HUES6 (cell line): ENCODE data around the gene MSI2.
A peak's percentile ranks its signal among the peaks of the same experiment; 100 is the strongest.
"Not testable (repeated sequence)": the region's sequence is repeated elsewhere in the genome, so short reads cannot be mapped to it uniquely, and the experiment has no call there.

Experiments used
- H3K27ac ChIP-seq: 2 replicates; pipeline ENCODE4 v1.7.0; 2013; ENCODE audit warnings: low read depth, mild to moderate bottlenecking, low read length, inconsistent platforms
- H3K27me3 ChIP-seq: 2 replicates; pipeline ENCODE4 v1.6.1; 2013; ENCODE audit warnings: low read length; ENCODE audit not compliant: control insufficient read depth, insufficient read depth
- H3K36me3 ChIP-seq: 2 replicates; pipeline ENCODE4 v1.6.1; 2013; ENCODE audit warnings: low read length; ENCODE audit not compliant: control insufficient read depth, insufficient read depth
- H3K4me1 ChIP-seq: 2 replicates; pipeline ENCODE4 v1.6.1; 2013; ENCODE audit warnings: low read length; ENCODE audit not compliant: control insufficient read depth, insufficient read depth
- H3K4me3 ChIP-seq: 2 replicates; pipeline ENCODE4 v1.5.1; 2013; ENCODE audit warnings: low read depth, low read length
- H3K9ac ChIP-seq: one replicate; pipeline ENCODE4 v1.6.1; 2013; ENCODE audit warnings: mild to moderate bottlenecking, low read length
- H3K9me3 ChIP-seq: 2 replicates; pipeline ENCODE4 v1.6.1; 2013; ENCODE audit warnings: low read depth, low read length; ENCODE audit not compliant: control insufficient read depth, insufficient read depth

Gene MSI2

DNA sequence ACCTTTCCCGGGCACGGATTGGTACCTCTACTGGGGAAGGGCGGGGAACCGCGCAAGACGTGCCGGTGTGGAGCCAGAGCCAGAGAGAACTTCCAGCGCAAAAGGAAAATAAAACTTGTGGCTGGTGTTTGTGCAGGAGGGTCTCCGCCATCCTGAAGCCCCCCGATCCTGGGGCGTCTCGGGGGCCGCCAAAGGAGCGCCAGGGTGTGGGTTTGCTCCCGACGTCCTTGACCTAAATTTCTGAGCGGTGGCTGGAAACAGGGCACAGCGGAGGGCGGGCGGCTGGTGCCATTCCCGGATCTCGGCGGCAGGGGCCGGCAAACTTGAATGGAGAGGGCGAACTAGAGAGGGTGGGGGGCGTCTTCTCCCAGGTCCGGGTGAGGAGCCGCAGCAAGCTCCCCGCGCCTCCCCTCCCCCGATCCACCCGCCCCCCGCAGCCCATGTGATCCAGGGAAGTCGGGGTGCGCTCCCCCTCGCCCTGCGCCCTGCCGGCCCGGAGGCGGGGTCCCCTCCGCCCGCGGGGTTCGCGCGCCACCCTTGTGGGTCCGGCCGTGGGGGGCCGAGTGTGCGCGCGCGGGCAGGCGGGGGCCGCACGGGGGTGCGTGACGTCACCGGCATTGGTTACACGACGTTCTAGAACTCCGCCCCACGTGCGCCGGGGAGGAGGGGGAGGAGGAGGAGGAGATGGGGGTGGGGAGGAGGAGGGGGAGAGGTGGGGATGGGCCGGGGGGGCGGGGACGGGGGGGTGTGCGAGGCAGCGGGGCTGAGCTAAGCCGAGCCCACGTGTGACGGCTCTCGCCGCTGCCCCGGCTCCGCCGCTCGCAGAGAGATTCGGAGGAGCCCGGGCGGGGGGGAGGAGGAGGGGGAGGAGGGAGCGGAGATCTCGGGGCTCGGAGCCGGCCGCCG lies at the start of gene MSI2:
Gene MSI2 (plus strand): TSS at position 748 of the 906 bp plus-strand sequence. CDS start 220 bp downstream, outside the sequence.
- Histone ChIP-seq H3K36me3 (peaks cover 1% of the 10 kb centered on the region; the same call in 1 of the 2 replicates), H3K9me3 (peaks cover 6% of the 10 kb centered on the region; the same call in 1 of the 2 replicates), H3K4me1 (peaks cover 38% of the 10 kb centered on the region), H3K27me3 (peaks cover 12% of the 10 kb centered on the region), H3K9ac (peak within 1 kb of the TSS; percentile 70), H3K27ac (peak within 1 kb of the TSS; percentile 47; the same call in 1 of the 2 replicates), H3K4me3 (peak within 1 kb of the TSS; percentile 85)

DNA sequence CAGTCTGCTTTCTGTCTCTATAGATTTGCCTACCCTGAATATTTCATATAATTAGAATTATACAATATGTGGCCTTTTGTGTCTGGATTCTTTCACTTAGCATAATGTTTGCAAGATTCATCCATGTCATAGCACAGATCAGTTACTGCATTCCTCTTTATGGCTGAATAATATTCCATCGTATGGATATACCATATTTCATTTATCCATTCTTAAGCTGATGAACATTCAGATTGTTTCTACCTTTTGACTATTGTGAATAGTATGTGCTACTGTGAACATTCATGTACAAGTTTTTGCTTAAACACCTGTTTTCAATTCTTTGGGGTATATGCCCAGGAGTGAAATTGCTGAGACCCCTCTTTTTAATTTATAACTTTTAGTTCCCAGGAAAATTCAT lies 49.4 kb upstream of the MSI2 start:
- no peak overlapping the region for H3K9ac ChIP-seq
- H3K4me1 ChIP-seq = peaks cover 5% of the 10 kb centered on the region; the same call in 1 of the 2 replicates
- H3K9me3 ChIP-seq = peaks cover 2% of the 10 kb centered on the region; the same call in 1 of the 2 replicates
- no peaks in the 10 kb centered on the region for H3K36me3 ChIP-seq
- H3K27ac ChIP-seq = no peak overlapping the region
- no peak overlapping the region for H3K4me3 ChIP-seq
- H3K27me3 ChIP-seq = no peaks in the 10 kb centered on the region

DNA sequence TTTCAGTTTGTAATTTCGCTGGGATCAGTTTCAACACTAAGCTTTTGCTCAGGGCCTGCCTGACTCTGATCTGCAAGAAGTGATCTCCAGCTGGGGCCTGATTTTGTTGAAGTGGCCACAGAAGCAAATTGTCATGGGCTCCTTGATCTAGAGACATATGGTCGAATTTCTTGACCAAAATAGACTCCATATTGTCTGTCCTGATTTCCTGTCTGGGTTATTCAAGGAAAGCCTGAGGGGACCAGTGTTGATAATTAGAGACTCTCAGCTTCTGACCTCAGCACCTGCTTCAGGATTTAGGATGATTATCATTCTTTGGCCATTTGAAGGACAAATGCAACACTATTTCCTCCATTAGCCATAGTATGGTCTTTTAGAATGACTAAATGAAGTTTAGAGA lies 48.9 kb upstream of the MSI2 start:
- H3K9me3 ChIP-seq = peaks cover 2% of the 10 kb centered on the region; the same call in 1 of the 2 replicates
- H3K27ac ChIP-seq = no peak overlapping the region
- peaks cover 5% of the 10 kb centered on the region; the same call in 1 of the 2 replicates for H3K4me1 ChIP-seq
- no peak overlapping the region for H3K9ac ChIP-seq
- H3K27me3 ChIP-seq = no peaks in the 10 kb centered on the region
- no peaks in the 10 kb centered on the region for H3K36me3 ChIP-seq
- H3K4me3 ChIP-seq = no peak overlapping the region

DNA sequence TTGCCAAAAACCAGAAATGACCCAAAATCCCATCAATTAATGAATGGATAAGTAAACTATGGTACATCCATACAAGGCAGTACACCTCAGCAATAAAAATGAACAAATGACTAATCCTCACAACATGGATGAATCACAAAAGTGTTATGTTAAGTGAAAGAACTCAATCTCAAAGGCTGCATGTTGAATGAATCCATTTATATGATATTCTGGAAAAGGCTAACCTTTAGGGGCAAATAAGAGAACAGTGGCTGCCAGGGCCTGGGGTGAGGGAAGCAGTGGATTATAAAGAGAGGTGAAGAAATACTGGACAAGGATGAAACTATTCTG lies 46.1 kb upstream of the MSI2 start:
- H3K4me3 ChIP-seq = no peak overlapping the region
- no peak overlapping the region for H3K9ac ChIP-seq
- no peaks in the 10 kb centered on the region for H3K36me3 ChIP-seq
- no peaks in the 10 kb centered on the region for H3K27me3 ChIP-seq
- peaks cover 5% of the 10 kb centered on the region; the same call in 1 of the 2 replicates for H3K4me1 ChIP-seq
- H3K9me3 ChIP-seq = peaks cover 2% of the 10 kb centered on the region; the same call in 1 of the 2 replicates
- H3K27ac ChIP-seq = no peak overlapping the region

DNA sequence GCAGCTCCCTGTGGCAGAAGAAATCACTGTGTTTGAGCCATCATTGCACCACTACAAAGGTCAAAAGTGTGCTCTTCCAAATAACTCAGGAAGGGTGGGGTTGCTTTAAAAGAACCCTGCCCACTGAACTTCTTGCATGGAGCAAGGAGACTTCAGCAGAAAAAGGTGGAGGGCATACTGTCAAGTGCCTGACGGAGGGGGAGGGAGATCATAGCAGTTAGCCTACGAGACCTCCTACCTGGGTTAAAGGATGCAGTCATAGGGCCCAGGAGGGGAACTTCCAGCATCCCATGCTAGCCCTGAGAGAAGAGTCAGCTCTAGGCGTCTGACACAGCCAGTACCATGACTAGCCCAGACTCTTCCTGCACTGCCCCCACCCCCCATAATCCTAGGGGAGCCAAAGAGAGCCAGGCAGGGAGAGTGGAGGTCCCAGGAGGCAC lies 45.3 kb upstream of the MSI2 start:
- Histone ChIP-seq H3K36me3 (no peaks in the 10 kb centered on the region), H3K4me3 (no peak overlapping the region), H3K27ac (no peak overlapping the region), H3K9ac (no peak overlapping the region), H3K27me3 (no peaks in the 10 kb centered on the region), H3K9me3 (peaks cover 2% of the 10 kb centered on the region; the same call in 1 of the 2 replicates), H3K4me1 (peaks cover 5% of the 10 kb centered on the region; the same call in 1 of the 2 replicates)

DNA sequence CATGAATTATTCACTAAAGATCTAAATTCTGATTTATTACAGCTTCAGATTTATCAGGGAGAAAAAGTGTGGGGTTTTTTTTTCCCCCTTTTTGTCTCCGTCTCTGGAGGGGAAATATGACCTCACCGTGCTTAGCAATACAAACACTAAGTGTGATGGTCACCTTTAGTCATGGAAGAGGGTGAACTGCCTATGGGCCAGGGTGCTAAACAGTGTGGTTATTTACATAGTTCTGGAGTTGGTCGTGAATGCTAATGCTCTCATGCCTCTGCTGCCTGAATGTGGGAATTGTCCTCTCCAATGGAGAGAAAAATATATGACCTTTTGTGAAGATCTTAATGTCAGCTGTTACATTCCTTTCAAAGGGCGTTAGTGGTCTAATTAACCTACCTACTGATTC lies 44.8 kb upstream of the MSI2 start:
- Histone ChIP-seq H3K36me3 (no peaks in the 10 kb centered on the region), H3K27me3 (no peaks in the 10 kb centered on the region), H3K4me1 (peaks cover 5% of the 10 kb centered on the region; the same call in 1 of the 2 replicates), H3K4me3 (no peak overlapping the region), H3K9ac (no peak overlapping the region), H3K27ac (no peak overlapping the region), H3K9me3 (peaks cover 2% of the 10 kb centered on the region; the same call in 1 of the 2 replicates)

DNA sequence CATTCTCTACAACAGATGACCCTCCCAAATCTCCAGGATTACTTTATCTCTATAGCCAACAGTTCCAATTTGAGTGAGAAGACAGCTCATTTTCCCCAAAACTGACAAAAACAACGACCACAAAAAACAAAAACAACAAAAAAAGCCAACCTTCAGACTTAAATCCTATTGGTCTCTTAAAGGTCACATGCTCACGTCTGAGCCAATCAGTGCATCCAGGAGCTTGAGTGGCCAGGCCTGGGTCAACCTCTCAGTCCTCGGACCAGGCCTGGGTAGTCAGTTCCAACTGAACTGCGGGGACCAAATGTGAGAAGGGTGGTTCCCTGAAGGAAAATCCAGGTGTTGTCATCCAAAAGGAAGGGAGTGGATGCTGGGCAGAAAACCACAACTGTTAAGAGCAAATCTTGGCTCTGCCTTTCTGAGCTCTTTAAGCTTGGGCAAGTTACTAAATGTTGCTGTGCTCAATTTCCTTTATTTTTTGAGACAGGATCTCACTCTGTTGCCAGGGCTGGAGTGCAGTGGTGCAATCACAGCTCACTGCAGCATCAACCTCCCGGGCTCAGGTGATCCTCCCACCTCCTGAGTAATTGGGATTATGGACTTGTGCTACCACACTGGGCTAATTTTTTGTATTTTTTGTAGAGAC lies 43.0 kb upstream of the MSI2 start:
- Histone ChIP-seq H3K9me3 (no peaks in the 10 kb centered on the region), H3K27me3 (no peaks in the 10 kb centered on the region), H3K4me3 (no peak overlapping the region), H3K36me3 (no peaks in the 10 kb centered on the region), H3K4me1 (peaks cover 5% of the 10 kb centered on the region; the same call in 1 of the 2 replicates), H3K9ac (no peak overlapping the region), H3K27ac (no peak overlapping the region)

DNA sequence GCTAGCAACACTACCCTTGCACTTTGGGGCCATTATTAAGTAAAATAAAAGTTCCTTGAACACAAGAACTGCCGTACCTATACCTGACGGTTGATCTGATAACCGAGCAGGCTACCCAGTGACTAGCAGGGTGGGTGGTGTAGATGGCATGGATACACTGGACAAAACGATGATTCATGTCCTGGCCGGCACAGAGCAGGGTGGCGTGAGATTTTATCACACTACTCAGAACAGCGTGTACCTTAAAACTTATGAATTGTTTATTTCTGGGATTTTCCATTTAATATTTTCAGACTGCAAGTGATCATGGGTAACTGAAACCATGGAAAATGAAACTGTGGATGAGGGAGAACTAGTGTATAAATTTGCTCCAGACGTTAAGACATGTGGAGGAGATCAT lies 41.0 kb upstream of the MSI2 start:
- H3K27ac ChIP-seq = no peak overlapping the region
- no peaks in the 10 kb centered on the region for H3K27me3 ChIP-seq
- no peaks in the 10 kb centered on the region for H3K9me3 ChIP-seq
- no peak overlapping the region for H3K4me3 ChIP-seq
- H3K9ac ChIP-seq = no peak overlapping the region
- H3K36me3 ChIP-seq = no peaks in the 10 kb centered on the region
- peaks cover 5% of the 10 kb centered on the region; the same call in 1 of the 2 replicates for H3K4me1 ChIP-seq

DNA sequence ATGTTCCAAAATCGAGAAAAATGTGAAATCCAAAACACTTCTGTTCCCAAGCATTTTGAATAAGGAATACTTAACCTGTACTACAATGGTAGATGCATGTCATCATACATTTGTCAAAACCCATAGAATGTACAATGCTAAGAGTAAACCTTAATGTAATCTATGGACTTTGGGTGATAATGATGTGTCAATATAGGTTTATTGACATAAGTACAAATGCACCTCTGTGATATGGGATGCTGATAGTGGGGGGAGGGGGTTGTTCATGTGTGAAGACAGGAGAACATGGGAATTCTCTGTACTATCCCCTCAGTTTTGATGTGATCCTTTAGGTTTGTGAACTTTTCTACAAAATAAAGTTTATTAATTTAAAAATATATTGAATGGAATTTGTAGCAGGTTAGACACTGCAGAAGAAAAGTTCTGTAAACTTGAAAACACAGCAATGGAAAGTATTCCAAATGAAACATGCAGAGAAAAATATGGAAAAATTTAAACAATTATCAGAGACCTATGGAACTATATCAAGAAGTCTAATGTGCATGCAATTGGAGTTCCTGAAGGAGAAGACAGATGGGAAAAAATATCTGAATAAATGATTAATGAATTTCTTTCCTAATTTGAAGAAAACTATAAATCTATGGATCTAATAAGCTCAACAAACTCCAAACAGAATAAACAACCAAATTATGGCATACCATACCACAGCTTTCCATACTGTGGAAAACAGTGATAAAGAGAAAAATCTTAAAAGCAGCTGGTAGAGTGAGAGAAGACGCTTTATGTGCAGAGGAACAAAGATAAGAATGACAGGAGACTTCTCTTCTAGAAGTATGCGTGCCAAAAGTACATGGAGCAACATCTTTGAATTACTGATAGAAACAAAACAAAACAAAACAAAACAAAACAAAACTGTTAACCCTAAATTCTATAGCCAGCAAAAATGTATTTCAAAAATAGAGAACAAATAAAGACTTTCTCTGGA lies 34.7 kb upstream of the MSI2 start:
- no peaks in the 10 kb centered on the region for H3K27me3 ChIP-seq
- H3K9me3 ChIP-seq = peaks cover 13% of the 10 kb centered on the region

DNA sequence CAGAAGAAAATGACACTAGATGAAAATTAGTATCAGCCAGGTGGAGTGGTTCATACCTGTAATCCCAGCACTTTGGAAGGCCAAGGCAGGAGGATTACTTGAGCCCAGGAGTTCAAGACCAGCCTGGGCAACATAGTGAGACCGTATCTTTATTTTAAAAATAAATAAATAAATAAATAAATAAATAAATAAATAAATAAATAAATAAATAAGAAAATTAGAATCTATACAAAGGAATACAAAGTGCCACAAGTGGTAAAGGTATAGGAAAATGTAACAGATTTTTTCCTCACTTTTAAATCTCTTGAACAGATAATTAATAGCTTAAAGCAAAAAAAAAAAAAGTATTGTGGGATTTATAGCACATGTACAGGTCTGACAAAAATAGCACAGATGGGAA lies 33.9 kb upstream of the MSI2 start:
- H3K27me3 ChIP-seq, H3K36me3 ChIP-seq, H3K27ac ChIP-seq, H3K9ac ChIP-seq, H3K4me1 ChIP-seq, H3K4me3 ChIP-seq: not testable (repeated sequence)
- H3K9me3 ChIP-seq = peaks cover 13% of the 10 kb centered on the region

More for the DNA sequence above, 34.7 kb upstream of the MSI2 start:
- no peak overlapping the region for H3K27ac ChIP-seq
- no peaks in the 10 kb centered on the region for H3K4me1 ChIP-seq
- H3K4me3 ChIP-seq = no peak overlapping the region
- no peak overlapping the region for H3K9ac ChIP-seq
- no peaks in the 10 kb centered on the region for H3K36me3 ChIP-seq
